Spinal cord (tissue), 10 donors: ENCODE data around the gene MED14. TPM values are rescaled to one million over a fixed set of nuclear protein-coding genes. Genes with fewer than 3 reads are reported as not detected.
A peak's percentile ranks its signal among the peaks of the same experiment; 100 is the strongest.

ENCODE experiments used
- DNase-seq, 6 donors: peaks; one replicate each; pipeline versions ENCODE4 v3.0.0 to v3.0.0-alpha.2; 2013 to 2015; ENCODE audit warnings: low spot score in 6 of 6, low read depth in 4 of 6
- H3K27ac ChIP-seq: one replicate; pipeline ENCODE4 v1.5.1; 2013; ENCODE audit warnings: low read depth, low read length, control low read depth
- H3K27me3 ChIP-seq: one replicate; pipeline ENCODE4 v1.6.1; 2013; ENCODE audit warnings: low read length; ENCODE audit not compliant: control insufficient read depth, insufficient read depth
- H3K36me3 ChIP-seq: one replicate; pipeline ENCODE4 v1.6.1; 2013; ENCODE audit warnings: low read length; ENCODE audit not compliant: control insufficient read depth, insufficient read depth
- H3K4me1 ChIP-seq: one replicate; pipeline ENCODE4 v1.6.1; 2013; ENCODE audit warnings: low read length; ENCODE audit not compliant: control insufficient read depth, insufficient read depth
- H3K4me3 ChIP-seq: one replicate; pipeline ENCODE4 v1.5.1; 2013; ENCODE audit warnings: low read depth, low read length, control low read depth
- H3K9me3 ChIP-seq: one replicate; pipeline ENCODE4 v1.6.1; 2013; ENCODE audit warnings: low read length; ENCODE audit not compliant: control insufficient read depth, insufficient read depth
- WGBS: methylation state at CpG from one replicate; pipeline ENCODE4 v1.1.5; 2013; ENCODE audit warnings: missing lambda C conversion rate; ENCODE audit not compliant: insufficient coverage; 5-methylcytosine and 5-hydroxymethylcytosine counted together
- polyA plus RNA-seq, 2 donors: library from polyadenylated mRNA; unstranded; fragments of 120-200 nt; gene quantifications; one replicate each; pipeline ENCODE4 v1.2.1, GENCODE V29; 2013; ENCODE audit not compliant: insufficient read length in 2 of 2
- total RNA-seq, 2 donors: library from RNA; depleted of rRNA in 1 of 2; stranded (reverse); fragments of 120-200 nt in 1 of 2; fragments of >200 nt in 1 of 2; gene quantifications; one replicate each; pipeline versions ENCODE4 v1.2.3 to v1.2.4, GENCODE V29; 2013 to 2014
- donor health status: healthy.

The MED14 gene
- total and polyA plus RNA-seq, 4 donors = 24.9 to 47.9 (median 38.5) TPM

DNA sequence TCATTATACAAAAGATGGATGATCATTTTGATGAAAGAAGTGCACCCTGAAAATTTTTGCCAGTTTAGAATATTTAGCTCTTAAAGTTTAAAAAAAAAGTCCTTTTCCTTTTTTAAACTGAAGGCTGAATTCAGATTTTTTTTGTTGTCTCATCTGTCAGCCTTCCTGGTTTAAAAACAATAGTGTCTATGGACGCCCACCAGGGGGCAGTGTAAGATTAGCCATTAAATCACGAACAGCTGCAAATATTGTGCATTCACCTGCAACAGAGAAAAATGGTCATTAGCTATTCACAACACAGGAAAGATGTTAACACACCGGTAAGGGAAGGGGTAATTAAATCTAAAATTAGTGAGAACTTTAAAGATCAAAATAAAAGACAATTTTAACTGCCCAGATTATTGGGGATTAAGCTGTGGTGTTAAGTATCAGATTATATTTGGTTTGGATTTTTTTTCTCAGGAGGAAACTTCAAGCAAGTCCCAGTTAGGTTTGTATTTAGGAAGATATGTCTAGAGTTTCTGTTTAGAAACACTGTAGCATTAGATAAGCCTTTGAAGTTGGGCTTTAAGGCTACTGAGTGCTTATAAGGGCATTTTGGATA, 83.6 kb downstream of the MED14 start:
- Histone ChIP-seq H3K9me3 (no peaks in the 10 kb centered on the region), H3K27me3 (peaks cover 13% of the 10 kb centered on the region), H3K4me1 (peaks cover 6% of the 10 kb centered on the region), H3K27ac (no peak overlapping the region), H3K4me3 (no peak overlapping the region), H3K36me3 (no peaks in the 10 kb centered on the region)
- no CpG with 5 or more reads among the region's 3 CpGs for WGBS
- DNase-seq = peak in 5 of 6 donors; percentile 39 to 88 (median 65)

DNA sequence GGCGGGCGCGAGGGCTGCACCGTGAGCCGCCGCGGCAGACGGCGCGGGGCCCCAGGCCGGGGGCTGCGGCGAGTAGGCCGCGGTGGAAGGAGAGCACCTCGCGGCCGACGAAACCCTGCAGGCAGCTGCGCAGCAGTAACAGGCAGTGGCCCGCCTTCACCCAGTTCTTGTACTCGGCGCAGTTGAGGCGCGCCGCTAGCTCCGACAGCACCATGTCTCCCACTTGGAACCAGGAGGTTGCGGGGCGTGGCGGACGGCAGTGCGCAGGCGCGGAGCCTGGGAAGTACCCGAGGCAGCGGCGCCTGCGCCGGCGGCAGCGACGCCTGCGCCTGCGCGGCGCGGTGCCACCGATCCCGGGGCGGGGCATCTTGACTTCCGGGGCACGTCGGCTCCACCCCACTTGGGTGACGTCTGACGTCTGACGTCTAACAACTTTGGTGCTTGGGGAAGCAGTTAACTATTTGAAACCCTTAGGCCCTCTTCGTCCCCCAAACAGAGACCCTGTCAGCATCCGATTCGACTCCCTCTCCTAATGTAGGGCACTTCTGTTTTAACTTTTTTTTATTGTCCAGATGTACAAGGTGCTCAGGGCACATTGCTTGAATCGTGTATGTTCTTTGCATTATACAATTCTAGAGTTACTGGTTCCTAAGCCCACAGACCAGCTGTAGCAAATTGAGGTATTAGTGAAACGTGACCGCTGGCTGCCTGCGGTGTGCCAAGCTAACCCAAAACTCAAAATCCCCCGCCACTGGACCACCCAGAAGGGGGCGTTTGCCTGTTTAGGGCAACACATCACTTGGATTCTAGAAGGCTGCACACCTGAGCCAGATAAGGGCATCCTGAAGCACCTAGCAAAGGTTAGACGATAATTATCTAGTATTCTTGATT, 87.8 kb downstream of the MED14 start, which contains the start of gene CXorf38:
Gene CXorf38 (minus strand): TSS at position 255 of the 891 bp plus-strand sequence. CDS start 41 bp downstream, at position 214.
- Histone ChIP-seq H3K27me3 (peaks cover 21% of the 10 kb centered on the region), H3K4me3 (peak within 1 kb of the TSS; percentile 67), H3K4me1 (peaks cover 23% of the 10 kb centered on the region), H3K27ac (peak within 1 kb of the TSS; percentile 73), H3K9me3 (no peaks in the 10 kb centered on the region), H3K36me3 (peaks cover 6% of the 10 kb centered on the region)
- 1% methylated on average over 57 of the region's 66 CpGs for WGBS
- DNase-seq = peak; percentile 70 to 97 (median 83)

- Histone ChIP-seq H3K27ac (peak overlapping the region; percentile 67), H3K4me1 (peaks cover 23% of the 10 kb centered on the region), H3K4me3 (peak overlapping the region; percentile 67), H3K27me3 (peaks cover 24% of the 10 kb centered on the region), H3K9me3 (no peaks in the 10 kb centered on the region), H3K36me3 (peaks cover 9% of the 10 kb centered on the region)
- DNase-seq = peak in 1 of 6 donors; percentile 22
- WGBS = 13% methylated on average over 32 of the region's 33 CpGs
Observed at GRCh38 chrX:40646489-40647306, 88.6 kb downstream of the MED14 start.

DNA sequence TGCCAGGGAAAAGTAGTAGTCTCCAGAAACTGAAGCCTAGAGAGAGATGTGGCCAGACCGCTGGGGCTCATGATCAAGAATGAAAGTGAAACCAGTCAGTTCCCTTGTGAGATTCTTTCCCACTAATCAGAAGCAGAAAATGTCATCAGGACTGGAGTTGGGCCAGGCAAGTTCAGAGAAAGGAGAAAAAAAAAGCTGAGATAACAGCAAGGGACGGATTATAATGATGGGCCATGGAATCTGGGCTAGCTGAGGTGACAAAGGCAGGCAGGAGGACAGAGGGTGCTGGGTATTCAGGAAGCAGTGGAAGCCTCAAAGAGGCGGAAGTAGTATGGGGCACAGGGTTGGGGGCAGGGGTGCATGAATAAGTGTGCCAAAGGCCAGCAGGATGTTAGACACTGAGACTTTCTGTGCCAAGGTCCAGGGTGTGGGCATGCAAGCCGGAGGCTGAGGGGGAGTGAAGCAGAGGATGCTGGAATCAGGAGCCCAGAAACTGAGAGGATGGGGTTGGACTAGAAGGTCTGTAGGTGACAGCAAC, 90.5 kb downstream of the MED14 start:
- H3K27ac ChIP-seq = peak overlapping the region; percentile 79
- peak overlapping the region; percentile 31 for H3K4me3 ChIP-seq
- peaks cover 23% of the 10 kb centered on the region for H3K27me3 ChIP-seq
- peaks cover 23% of the 10 kb centered on the region for H3K4me1 ChIP-seq
- H3K36me3 ChIP-seq = peaks cover 11% of the 10 kb centered on the region
- 72% methylated on average over 4 of the region's 4 CpGs for WGBS
- DNase-seq = peak in 1 of 6 donors; percentile 46
- H3K9me3 ChIP-seq = no peaks in the 10 kb centered on the region

DNA sequence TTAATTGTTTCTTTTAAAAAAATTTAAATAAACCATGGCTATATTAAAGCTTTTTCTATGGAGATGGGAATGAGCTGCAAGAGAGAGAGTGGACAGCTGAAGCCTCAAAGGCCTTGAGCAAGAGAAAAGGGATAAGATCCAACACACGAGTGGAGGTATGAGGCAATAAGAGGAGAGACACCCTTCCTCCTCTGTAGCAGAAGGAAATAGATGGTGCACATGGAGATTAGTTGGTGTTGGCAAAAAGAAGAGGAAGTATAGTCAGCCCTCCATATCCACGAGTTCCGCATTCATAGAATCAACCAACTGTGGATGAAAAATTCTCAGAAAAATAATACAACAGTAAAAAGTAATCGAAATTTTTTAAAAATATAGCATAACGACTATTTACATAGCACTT, 91.2 kb downstream of the MED14 start:
- Histone ChIP-seq H3K4me3 (no peak overlapping the region), H3K27ac (peak overlapping the region; percentile 79), H3K36me3 (peaks cover 13% of the 10 kb centered on the region), H3K9me3 (no peaks in the 10 kb centered on the region), H3K4me1 (peaks cover 23% of the 10 kb centered on the region), H3K27me3 (peaks cover 28% of the 10 kb centered on the region)
- WGBS = no CpG with 5 or more reads among the region's 5 CpGs
- DNase-seq = no peak

- H3K27me3 ChIP-seq = peaks cover 31% of the 10 kb centered on the region
- no peaks in the 10 kb centered on the region for H3K9me3 ChIP-seq
- no CpG with 5 or more reads among the region's 3 CpGs for WGBS
- H3K4me1 ChIP-seq = no peaks in the 10 kb centered on the region
- H3K36me3 ChIP-seq = peaks cover 8% of the 10 kb centered on the region
- H3K27ac ChIP-seq = no peak overlapping the region
- DNase-seq = no peak
- H3K4me3 ChIP-seq = no peak overlapping the region
Observed at GRCh38 chrX:40637687-40638086, 97.7 kb downstream of the MED14 start.

DNA sequence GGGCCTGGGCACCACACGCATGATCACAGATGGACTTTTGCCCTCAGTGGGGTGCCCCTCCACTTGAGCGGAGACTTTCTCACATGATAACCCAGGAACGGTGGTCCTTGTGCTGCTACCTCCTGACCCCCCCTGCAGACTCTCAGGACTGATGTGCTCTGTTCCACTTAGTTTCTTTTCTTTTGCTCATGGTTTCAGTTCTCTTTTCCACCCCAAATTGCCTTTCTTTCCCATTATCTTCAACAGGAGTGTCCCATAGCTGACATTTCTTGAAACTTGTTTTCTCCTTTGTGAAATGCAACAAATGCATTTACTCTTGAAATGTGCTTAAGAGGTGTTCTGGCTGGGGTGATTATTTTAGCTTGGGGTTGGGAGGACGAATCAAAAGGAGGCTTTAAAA, 103.1 kb downstream of the MED14 start:
- WGBS = 75% methylated on average over 4 of the region's 4 CpGs
- H3K4me3 ChIP-seq = no peak overlapping the region
- H3K27ac ChIP-seq = no peak overlapping the region
- no peaks in the 10 kb centered on the region for H3K9me3 ChIP-seq
- no peaks in the 10 kb centered on the region for H3K4me1 ChIP-seq
- DNase-seq = no peak
- H3K27me3 ChIP-seq = peaks cover 24% of the 10 kb centered on the region
- peaks cover 10% of the 10 kb centered on the region for H3K36me3 ChIP-seq

DNA sequence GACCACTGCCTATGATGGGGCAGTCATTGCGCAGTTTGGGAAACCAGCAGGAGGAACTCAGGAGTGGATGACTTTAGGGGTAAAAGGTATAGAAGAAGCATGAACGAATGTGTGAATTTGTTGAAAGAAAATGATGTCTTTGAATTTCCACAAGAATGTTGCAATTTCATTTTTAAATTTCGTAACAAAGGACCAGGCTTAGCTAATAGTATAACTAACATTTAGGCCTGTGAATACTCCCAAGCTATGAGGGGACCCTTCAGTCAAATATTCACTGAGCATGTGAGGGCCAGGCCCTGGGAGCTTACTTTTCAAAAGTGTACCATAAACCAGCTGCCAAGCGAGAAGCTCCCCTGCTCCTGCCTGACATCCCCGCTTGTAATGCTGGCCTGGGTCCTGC, 106.8 kb downstream of the MED14 start:
- Histone ChIP-seq H3K27me3 (peaks cover 21% of the 10 kb centered on the region), H3K36me3 (peaks cover 10% of the 10 kb centered on the region), H3K4me3 (no peak overlapping the region), H3K27ac (no peak overlapping the region), H3K4me1 (no peaks in the 10 kb centered on the region), H3K9me3 (no peaks in the 10 kb centered on the region)
- DNase-seq = no peak
- WGBS = 90% methylated on average over 5 of the region's 5 CpGs

- peak in 1 of 6 donors; percentile 33 for DNase-seq
- Histone ChIP-seq H3K9me3 (peaks cover 3% of the 10 kb centered on the region), H3K4me1 (no peaks in the 10 kb centered on the region), H3K36me3 (peaks cover 11% of the 10 kb centered on the region), H3K27me3 (peaks cover 15% of the 10 kb centered on the region), H3K27ac (no peak overlapping the region), H3K4me3 (no peak overlapping the region)
- WGBS = 79% methylated on average over 3 of the region's 4 CpGs
Observed at GRCh38 chrX:40625294-40625693, 110.0 kb downstream of the MED14 start.
